IMR-90 (cell line): ENCODE results near the gene PRICKLE2. TPM values are rescaled to one million over a fixed set of nuclear protein-coding genes. Genes with fewer than 3 reads are reported as not detected.

Source experiments
- ATAC-seq: fragments of 200-7000 bp; cut with Tn5 transposase; 2 replicates; pipeline ENCODE4 v1.9.1; 2020; ENCODE audit warnings: low read depth, mild to moderate bottlenecking, moderate library complexity
- BruUV-seq: library from RNA; stranded (reverse); fragments of 400-500 nt; replicated peaks from 2 replicates; lab custom pipeline; 2021; lab: Mats Ljungman, UMichigan
- CTCF ChIA-PET: fragments of 300-600 bp; formaldehyde crosslinking; extraction: SDS; loops from one replicate; lab custom pipeline; 2021; ENCODE audit warnings: antibody characterized with exemption; lab: Yijun Ruan, JAX
- POLR2A ChIA-PET: fragments of 300-600 bp; sonication (Branson Sonifier 250); formaldehyde crosslinking; loops from one replicate; lab custom pipeline; 2022; ENCODE audit warnings: antibody characterized with exemption; ENCODE audit not compliant: unreplicated experiment; lab: Charles Lee
- DNase-seq: peaks from one replicate; pipeline ENCODE4 v3.0.0; 2013
- H2AFZ ChIP-seq: replicated peaks from 2 replicates; pipeline ENCODE3; 2013; ENCODE audit warnings: low read length, mild to moderate bottlenecking; ENCODE audit not compliant: poor library complexity
- H2AK5ac ChIP-seq: 2 replicates; pipeline ENCODE4 v1.6.1; 2013; ENCODE audit warnings: low read depth, low read length, inconsistent platforms
- H2AK9ac ChIP-seq: replicated peaks from 2 replicates; pipeline ENCODE3; 2013; ENCODE audit warnings: mild to moderate bottlenecking, low read depth, low read length, moderate library complexity; ENCODE audit not compliant: poor library complexity
- H2BK120ac ChIP-seq: 2 replicates; pipeline ENCODE4 v1.6.1; 2013; ENCODE audit warnings: low read depth, low read length, inconsistent platforms
- H2BK15ac ChIP-seq: 3 replicates; pipeline ENCODE4 v1.6.1; 2013; ENCODE audit warnings: low read depth, low read length, inconsistent platforms
- H2BK20ac ChIP-seq: 2 replicates; pipeline ENCODE4 v1.6.1; 2013; ENCODE audit warnings: low read depth, mild to moderate bottlenecking, inconsistent platforms, low read length, moderate library complexity
- H2BK5ac ChIP-seq: 2 replicates; pipeline ENCODE4 v1.6.1; 2013; ENCODE audit warnings: mild to moderate bottlenecking, low read depth, low read length, inconsistent platforms; ENCODE audit not compliant: poor library complexity, severe bottlenecking
- H3K14ac ChIP-seq: replicated peaks from 2 replicates; pipeline ENCODE4 v1.6.1; 2013; ENCODE audit warnings: low read depth, low read length, inconsistent platforms
- H3K18ac ChIP-seq: 2 replicates; pipeline ENCODE4 v1.6.1; 2013; ENCODE audit warnings: low read depth, low read length, control low read depth
- H3K23ac ChIP-seq: 2 replicates; pipeline ENCODE4 v1.6.1; 2013; ENCODE audit warnings: low read depth, low read length, inconsistent platforms
- H3K27ac ChIP-seq: 2 replicates; pipeline ENCODE4 v1.5.1; 2013; ENCODE audit warnings: mild to moderate bottlenecking, control low read depth, low read length; ENCODE audit not compliant: insufficient read depth
- H3K27me3 ChIP-seq: 2 replicates; pipeline ENCODE4 v1.6.1; 2013; ENCODE audit warnings: low read length; ENCODE audit not compliant: control insufficient read depth, insufficient read depth
- H3K36me3 ChIP-seq: 2 replicates; pipeline ENCODE4 v1.6.1; 2013; ENCODE audit warnings: low read length, mixed read lengths; ENCODE audit not compliant: control insufficient read depth, insufficient read depth
- H3K4ac ChIP-seq: 2 replicates; pipeline ENCODE4 v1.6.1; 2013; ENCODE audit warnings: low read depth, low read length, inconsistent platforms
- H3K4me1 ChIP-seq: 2 replicates; pipeline ENCODE4 v1.6.1; 2013; ENCODE audit warnings: low read length, mixed read lengths; ENCODE audit not compliant: control insufficient read depth, insufficient read depth
- H3K4me2 ChIP-seq: 2 replicates; pipeline ENCODE4 v1.6.1; 2013; ENCODE audit warnings: low read depth, mild to moderate bottlenecking, control low read depth, low read length, moderate library complexity
- H3K4me3 ChIP-seq: 2 replicates; pipeline ENCODE4 v1.5.1; 2013; ENCODE audit warnings: low read depth, mild to moderate bottlenecking, control low read depth, low read length, moderate library complexity; ENCODE audit not compliant: insufficient read depth
- H3K56ac ChIP-seq: 2 replicates; pipeline ENCODE4 v1.6.1; 2013; ENCODE audit warnings: low read length, inconsistent platforms; ENCODE audit not compliant: insufficient read depth; ENCODE audit errors: extremely low read depth
- H3K79me1 ChIP-seq, 2 experiments: 2 replicates each; pipeline ENCODE4 v1.6.1; 2013; ENCODE audit warnings: low read length in 2 of 2, inconsistent platforms in 1 of 2, low read depth in 1 of 2
- H3K9ac ChIP-seq: 2 replicates; pipeline ENCODE4 v1.6.1; 2013; ENCODE audit warnings: low read depth, low read length, control low read depth
- H3K9me1 ChIP-seq: 2 replicates; pipeline ENCODE4 v1.6.1; 2013; ENCODE audit warnings: low read length, inconsistent platforms; ENCODE audit not compliant: insufficient read depth
- H3K9me3 ChIP-seq: 2 replicates; pipeline ENCODE4 v1.6.1; 2013; ENCODE audit warnings: low read length; ENCODE audit not compliant: control insufficient read depth, insufficient read depth
- H4K20me1 ChIP-seq: 2 replicates; pipeline ENCODE4 v1.6.1; 2013; ENCODE audit warnings: low read length, inconsistent platforms; ENCODE audit not compliant: insufficient read depth
- H4K5ac ChIP-seq: 2 replicates; pipeline ENCODE4 v1.6.1; 2013; ENCODE audit warnings: mild to moderate bottlenecking, low read depth, low read length, control low read depth
- H4K8ac ChIP-seq, 2 experiments: 2 replicates each; pipeline ENCODE4 v1.6.1; 2013; ENCODE audit warnings: low read depth in 2 of 2, low read length in 2 of 2, control low read depth in 1 of 2, inconsistent platforms in 1 of 2
- H4K91ac ChIP-seq: 2 replicates; pipeline ENCODE4 v1.6.1; 2013; ENCODE audit warnings: low read depth, low read length, inconsistent platforms; ENCODE audit not compliant: insufficient read depth
- BHLHE40 ChIP-seq: fragments of 150-350 bp; IDR thresholded peaks from 2 replicates; pipeline ENCODE4 v1.6.1; 2016; ENCODE audit warnings: mild to moderate bottlenecking, low read depth, low read length
- CEBPB ChIP-seq: IDR thresholded peaks from 2 replicates; pipeline ENCODE4 v1.6.1; 2012; ENCODE audit warnings: low read depth, low read length, improper control_type of control experiment
- CHD1 ChIP-seq: IDR thresholded peaks from 2 replicates; pipeline ENCODE4 v1.6.1; 2012; ENCODE audit warnings: low read depth, low read length, improper control_type of control experiment
- CTCF ChIP-seq: conservative IDR thresholded peaks from 2 replicates; pipeline ENCODE4 v1.5.1; 2012; ENCODE audit warnings: mild to moderate bottlenecking, low read depth, low read length, improper control_type of control experiment
- FOS ChIP-seq: fragments of 150-350 bp; IDR thresholded peaks from 2 replicates; pipeline ENCODE4 v1.6.1; 2016; ENCODE audit warnings: low read depth, low read length
- MAFK ChIP-seq: IDR thresholded peaks from 2 replicates; pipeline ENCODE4 v1.6.1; 2012; ENCODE audit warnings: low read depth, low read length, improper control_type of control experiment
- MAZ ChIP-seq: IDR thresholded peaks from 2 replicates; pipeline ENCODE4 v1.6.1; 2012; ENCODE audit warnings: low read depth, mild to moderate bottlenecking, low read length, improper control_type of control experiment, moderate library complexity, borderline replicate concordance
- MXI1 ChIP-seq: IDR thresholded peaks from 2 replicates; pipeline ENCODE4 v1.6.1; 2012; ENCODE audit warnings: low read depth, mild to moderate bottlenecking, low read length, moderate library complexity, borderline replicate concordance
- NFE2L2 ChIP-seq: fragments of 150-350 bp; IDR thresholded peaks from 2 replicates; pipeline ENCODE4 v1.6.1; 2016; ENCODE audit warnings: low read depth, mild to moderate bottlenecking, low read length
- POLR2A ChIP-seq: IDR thresholded peaks from 2 replicates; pipeline ENCODE4 v1.6.1; 2012; ENCODE audit warnings: mild to moderate bottlenecking, low read depth, low read length
- RAD21 ChIP-seq: IDR thresholded peaks from 2 replicates; pipeline ENCODE4 v1.6.1; 2012; ENCODE audit warnings: low read length, improper control_type of control experiment
- RCOR1 ChIP-seq: IDR thresholded peaks from 2 replicates; pipeline ENCODE4 v1.6.1; 2012; ENCODE audit warnings: mild to moderate bottlenecking, low read length, improper control_type of control experiment; ENCODE audit not compliant: insufficient replicate concordance
- RFX5 ChIP-seq: IDR thresholded peaks from 2 replicates; pipeline ENCODE4 v1.8.0; 2012; ENCODE audit warnings: low read depth, mild to moderate bottlenecking, low read length, moderate library complexity
- SMC3 ChIP-seq: fragments of 150-350 bp; IDR thresholded peaks from 2 replicates; pipeline ENCODE4 v1.6.1; 2016; ENCODE audit warnings: low read depth, mild to moderate bottlenecking, antibody characterized with exemption, low read length, moderate library complexity
- USF2 ChIP-seq: fragments of 150-350 bp; IDR thresholded peaks from 2 replicates; pipeline ENCODE4 v1.6.1; 2017; ENCODE audit warnings: mild to moderate bottlenecking, antibody characterized with exemption, low read length, low read depth
- whole genome bisulfite sequencing, 2 experiments: methylation state at CpG; one replicate each; pipeline versions ENCODE4 v1.1.5 to v1.1.7; 2013; ENCODE audit warnings: missing lambda C conversion rate in 2 of 2; ENCODE audit not compliant: insufficient read length in 1 of 2; ENCODE audit errors: extremely low coverage in 2 of 2; 5-methylcytosine and 5-hydroxymethylcytosine counted together
- dilution Hi-C: fragments of 300-500 bp; cut with HindIII; formaldehyde crosslinking; loops from one replicate; pipeline ENCODE4 v1.14.3; 2018; ENCODE audit warnings: low sequenced_read_pairs; ENCODE audit not compliant: unreplicated experiment
- in situ Hi-C: fragments of 300-500 bp; cut with MboI; formaldehyde crosslinking; loops from 3 replicates; pipeline ENCODE4 v1.14.3; 2019; ENCODE audit warnings: low sequenced_read_pairs, inconsistent platforms, mixed read lengths
- intact Hi-C: fragments of 100-400 bp; cut with micrococcal nuclease; formaldehyde crosslinking; loops from 2 replicates; pipeline ENCODE4 v1.10.0; 2022
- polyA plus RNA-seq, 3 experiments: library from polyadenylated mRNA; depleted of rRNA; stranded (reverse); fragments of >200 nt; gene quantifications; 2 replicates each; pipeline ENCODE4 v1.2.3, GENCODE V29; 2012; ENCODE audit warnings: low replicate concordance in 1 of 3
- total RNA-seq: library from RNA; depleted of rRNA; stranded (reverse); fragments of >200 nt; gene quantifications from 2 replicates; pipeline ENCODE4 v1.2.3, GENCODE V29; 2012
- TF ChIP-seq, protein P1 (sequence below): fragments of 150-350 bp; IDR thresholded peaks from 2 replicates; pipeline ENCODE4 v1.6.1; 2016; ENCODE audit warnings: low read depth, mild to moderate bottlenecking, low read length, moderate library complexity, borderline replicate concordance

Gene PRICKLE2
- total and polyA plus RNA-seq, 2 of the 4 experiments (the other 2 are of a cell fraction): 4.1 to 14.2 TPM

DNA sequence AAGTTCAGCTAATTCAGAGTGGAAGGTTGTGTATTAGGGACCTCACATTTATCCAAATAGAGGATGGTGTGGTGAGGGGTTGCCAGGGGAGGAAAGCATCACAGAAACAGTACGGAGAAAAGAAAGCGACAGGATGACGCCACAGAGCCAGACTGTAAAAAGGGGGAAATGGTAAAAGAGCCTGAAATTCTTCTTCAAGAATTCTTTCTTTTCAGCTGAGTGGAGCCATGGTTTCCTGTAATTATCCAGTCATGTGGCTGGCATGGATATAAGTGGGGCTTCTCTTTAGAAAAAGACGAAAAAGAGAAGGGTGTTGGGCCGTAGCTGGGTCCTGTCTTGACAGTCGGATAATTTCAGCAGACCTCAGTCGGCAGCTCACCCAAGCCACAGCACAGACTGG lies 177.5 kb downstream of the PRICKLE2 start:
- H2BK5ac ChIP-seq: no peak overlapping the region
- H4K5ac ChIP-seq: no peak overlapping the region; the same call in 1 of the 2 replicates
- no peaks in the 10 kb centered on the region; the same call in 1 of the 2 replicates for H3K4me1 ChIP-seq
- in situ Hi-C loops (loop anchor here (25.0 kb wide), 1 partner anchor 165 kb away; no protein-coding TSS in a partner anchor), intact Hi-C loops (no loop called here), dilution Hi-C loops (loop anchor here (25.0 kb wide), 1 partner anchor 415 kb away; no protein-coding TSS in a partner anchor)
- H3K4ac ChIP-seq: no peak overlapping the region
- H3K9me3 ChIP-seq: no peaks in the 10 kb centered on the region
- POLR2A ChIA-PET: no interaction called here
- H2AFZ ChIP-seq: no peak overlapping the region
- H3K18ac ChIP-seq: no peak overlapping the region
- no TSS peak for BruUV-seq
- DNase-seq (no peak), ATAC-seq (no peak)
- H3K36me3 ChIP-seq: no peaks in the 10 kb centered on the region
- CTCF ChIA-PET: no interaction called here
- peaks cover 16% of the 10 kb centered on the region for H3K9me1 ChIP-seq
- no CpG with 5 or more reads among the region's 7 CpGs for WGBS, 2 experiments
- no peaks in the 10 kb centered on the region for H3K79me1 ChIP-seq
- H2BK15ac ChIP-seq: no peak overlapping the region
- no peak overlapping the region for H4K8ac ChIP-seq
- no peak overlapping the region for H3K56ac ChIP-seq
- no peaks in the 10 kb centered on the region for H3K27me3 ChIP-seq
- no peaks in the 10 kb centered on the region for H4K20me1 ChIP-seq
- no peak overlapping the region for H2BK20ac ChIP-seq
- no peak overlapping the region for H2AK5ac ChIP-seq
- H3K23ac ChIP-seq: no peak overlapping the region
- H4K91ac ChIP-seq: no peak overlapping the region
- H3K27ac ChIP-seq: no peak overlapping the region
- H3K4me2 ChIP-seq: no peak overlapping the region
- H3K14ac ChIP-seq: no peak overlapping the region
- TF ChIP-seq POLR2A: no peak
- no peak for TF ChIP-seq USF2
- TF ChIP-seq RFX5: no peak
- TF ChIP-seq CTCF: no peak
- TF ChIP-seq BHLHE40: no peak
- no peak for TF ChIP-seq MXI1
- no peak for TF ChIP-seq MAFK
- TF ChIP-seq CHD1: no peak
- no peak for TF ChIP-seq MAZ
- no peak for TF ChIP-seq SMC3
- TF ChIP-seq CEBPB: no peak
- TF ChIP-seq, protein P1, sequence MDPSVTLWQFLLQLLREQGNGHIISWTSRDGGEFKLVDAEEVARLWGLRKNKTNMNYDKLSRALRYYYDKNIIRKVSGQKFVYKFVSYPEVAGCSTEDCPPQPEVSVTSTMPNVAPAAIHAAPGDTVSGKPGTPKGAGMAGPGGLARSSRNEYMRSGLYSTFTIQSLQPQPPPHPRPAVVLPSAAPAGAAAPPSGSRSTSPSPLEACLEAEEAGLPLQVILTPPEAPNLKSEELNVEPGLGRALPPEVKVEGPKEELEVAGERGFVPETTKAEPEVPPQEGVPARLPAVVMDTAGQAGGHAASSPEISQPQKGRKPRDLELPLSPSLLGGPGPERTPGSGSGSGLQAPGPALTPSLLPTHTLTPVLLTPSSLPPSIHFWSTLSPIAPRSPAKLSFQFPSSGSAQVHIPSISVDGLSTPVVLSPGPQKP: no peak
- TF ChIP-seq RAD21: no peak
- no peak for TF ChIP-seq FOS
- TF ChIP-seq RCOR1: no peak
- no peak for TF ChIP-seq NFE2L2
- H2BK120ac ChIP-seq: no peak overlapping the region
- H2AK9ac ChIP-seq: no peak overlapping the region
- no peak overlapping the region for H3K4me3 ChIP-seq
- H3K9ac ChIP-seq: no peak overlapping the region
